Measurements from ENCODE around the gene NUP62CL.

DNA sequence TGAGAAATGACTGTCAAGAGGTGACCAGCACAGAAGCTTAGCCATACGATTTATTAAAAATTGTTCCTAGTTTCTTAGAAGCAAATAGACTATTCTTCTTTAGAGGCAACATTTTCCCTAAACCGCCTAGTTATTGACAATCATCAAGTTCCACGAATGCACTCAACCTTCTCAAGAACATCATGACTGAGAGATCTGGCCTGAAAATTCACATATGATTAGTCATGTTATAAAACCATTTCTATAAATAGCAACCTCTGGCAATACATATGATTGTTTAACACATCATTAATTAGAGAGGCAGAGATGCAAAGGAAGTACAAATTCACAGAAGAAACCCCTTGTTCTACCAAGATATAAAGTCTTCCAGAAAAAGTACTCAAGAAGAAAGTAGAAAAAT is 6.7 kb downstream of the NUP62CL start:
- no peak for TF ChIP-seq TAF1 (conservative IDR thresholded peaks at IDR 0.05)
- TF ChIP-seq, protein P1, sequence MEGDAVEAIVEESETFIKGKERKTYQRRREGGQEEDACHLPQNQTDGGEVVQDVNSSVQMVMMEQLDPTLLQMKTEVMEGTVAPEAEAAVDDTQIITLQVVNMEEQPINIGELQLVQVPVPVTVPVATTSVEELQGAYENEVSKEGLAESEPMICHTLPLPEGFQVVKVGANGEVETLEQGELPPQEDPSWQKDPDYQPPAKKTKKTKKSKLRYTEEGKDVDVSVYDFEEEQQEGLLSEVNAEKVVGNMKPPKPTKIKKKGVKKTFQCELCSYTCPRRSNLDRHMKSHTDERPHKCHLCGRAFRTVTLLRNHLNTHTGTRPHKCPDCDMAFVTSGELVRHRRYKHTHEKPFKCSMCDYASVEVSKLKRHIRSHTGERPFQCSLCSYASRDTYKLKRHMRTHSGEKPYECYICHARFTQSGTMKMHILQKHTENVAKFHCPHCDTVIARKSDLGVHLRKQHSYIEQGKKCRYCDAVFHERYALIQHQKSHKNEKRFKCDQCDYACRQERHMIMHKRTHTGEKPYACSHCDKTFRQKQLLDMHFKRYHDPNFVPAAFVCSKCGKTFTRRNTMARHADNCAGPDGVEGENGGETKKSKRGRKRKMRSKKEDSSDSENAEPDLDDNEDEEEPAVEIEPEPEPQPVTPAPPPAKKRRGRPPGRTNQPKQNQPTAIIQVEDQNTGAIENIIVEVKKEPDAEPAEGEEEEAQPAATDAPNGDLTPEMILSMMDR (IDR thresholded peaks at IDR 0.05; ENCODE audit: low read depth, low read length, missing input control), result no peak
- no peak for TF ChIP-seq EGR1 (IDR thresholded peaks at IDR 0.05; ENCODE audit: low read depth in 2 of 2)
- TF ChIP-seq SP1 (IDR thresholded peaks at IDR 0.05), result no peak
- TF ChIP-seq MAX (IDR thresholded peaks at IDR 0.05), result no peak
- no peak for TF ChIP-seq REST (IDR thresholded peaks at IDR 0.05)
- TF ChIP-seq RAD21 (IDR thresholded peaks at IDR 0.05), result no peak
- TF ChIP-seq, protein P2, sequence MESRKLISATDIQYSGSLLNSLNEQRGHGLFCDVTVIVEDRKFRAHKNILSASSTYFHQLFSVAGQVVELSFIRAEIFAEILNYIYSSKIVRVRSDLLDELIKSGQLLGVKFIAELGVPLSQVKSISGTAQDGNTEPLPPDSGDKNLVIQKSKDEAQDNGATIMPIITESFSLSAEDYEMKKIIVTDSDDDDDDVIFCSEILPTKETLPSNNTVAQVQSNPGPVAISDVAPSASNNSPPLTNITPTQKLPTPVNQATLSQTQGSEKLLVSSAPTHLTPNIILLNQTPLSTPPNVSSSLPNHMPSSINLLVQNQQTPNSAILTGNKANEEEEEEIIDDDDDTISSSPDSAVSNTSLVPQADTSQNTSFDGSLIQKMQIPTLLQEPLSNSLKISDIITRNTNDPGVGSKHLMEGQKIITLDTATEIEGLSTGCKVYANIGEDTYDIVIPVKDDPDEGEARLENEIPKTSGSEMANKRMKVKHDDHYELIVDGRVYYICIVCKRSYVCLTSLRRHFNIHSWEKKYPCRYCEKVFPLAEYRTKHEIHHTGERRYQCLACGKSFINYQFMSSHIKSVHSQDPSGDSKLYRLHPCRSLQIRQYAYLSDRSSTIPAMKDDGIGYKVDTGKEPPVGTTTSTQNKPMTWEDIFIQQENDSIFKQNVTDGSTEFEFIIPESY (IDR thresholded peaks at IDR 0.05), result no peak
- TF ChIP-seq RXRA (IDR thresholded peaks at IDR 0.05), result no peak
- no peak for TF ChIP-seq JUND (IDR thresholded peaks at IDR 0.05)
- no peak for TF ChIP-seq YY1 (IDR thresholded peaks at IDR 0.05)
